ENCODE data around the gene MSH5.

DNA sequence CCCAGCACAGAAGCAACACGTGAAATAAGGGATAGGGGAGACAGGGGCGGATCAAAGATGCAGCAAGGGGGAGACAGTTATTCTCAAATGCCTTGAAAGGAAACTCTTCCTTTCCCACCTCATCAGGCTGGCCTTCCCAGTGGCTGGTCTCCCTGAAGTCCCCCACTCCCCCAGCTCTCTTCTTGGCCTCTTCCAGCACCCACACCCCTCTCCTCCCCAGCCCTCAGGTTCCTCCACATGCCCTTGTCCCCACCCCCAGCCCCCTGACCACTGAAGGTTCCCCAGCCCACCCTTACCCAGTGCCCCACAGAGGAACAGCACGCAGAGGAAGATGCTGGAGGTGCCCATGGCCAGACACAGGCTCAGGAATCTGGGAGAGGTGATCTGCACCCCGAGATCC, 26.3 kb upstream of the MSH5 start:
- TF ChIP-seq, protein P1, sequence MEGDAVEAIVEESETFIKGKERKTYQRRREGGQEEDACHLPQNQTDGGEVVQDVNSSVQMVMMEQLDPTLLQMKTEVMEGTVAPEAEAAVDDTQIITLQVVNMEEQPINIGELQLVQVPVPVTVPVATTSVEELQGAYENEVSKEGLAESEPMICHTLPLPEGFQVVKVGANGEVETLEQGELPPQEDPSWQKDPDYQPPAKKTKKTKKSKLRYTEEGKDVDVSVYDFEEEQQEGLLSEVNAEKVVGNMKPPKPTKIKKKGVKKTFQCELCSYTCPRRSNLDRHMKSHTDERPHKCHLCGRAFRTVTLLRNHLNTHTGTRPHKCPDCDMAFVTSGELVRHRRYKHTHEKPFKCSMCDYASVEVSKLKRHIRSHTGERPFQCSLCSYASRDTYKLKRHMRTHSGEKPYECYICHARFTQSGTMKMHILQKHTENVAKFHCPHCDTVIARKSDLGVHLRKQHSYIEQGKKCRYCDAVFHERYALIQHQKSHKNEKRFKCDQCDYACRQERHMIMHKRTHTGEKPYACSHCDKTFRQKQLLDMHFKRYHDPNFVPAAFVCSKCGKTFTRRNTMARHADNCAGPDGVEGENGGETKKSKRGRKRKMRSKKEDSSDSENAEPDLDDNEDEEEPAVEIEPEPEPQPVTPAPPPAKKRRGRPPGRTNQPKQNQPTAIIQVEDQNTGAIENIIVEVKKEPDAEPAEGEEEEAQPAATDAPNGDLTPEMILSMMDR (IDR thresholded peaks at IDR 0.05): no peak
- TF ChIP-seq POLR2A (IDR thresholded peaks at IDR 0.05) (no peak), POLR2AphosphoS5 (IDR thresholded peaks at IDR 0.05) (no peak)
